ENCODE data around the gene DUSP3.
"Not testable (repeated sequence)": the region's sequence is repeated elsewhere in the genome, so short reads cannot be mapped to it uniquely, and the experiment has no call there.

The DUSP3 gene

GRCh38 chr17:43800736-43801135, 22.0 kb upstream of the DUSP3 start:
- no peak for DNase-seq

GRCh38 chr17:43799047-43799446, 20.3 kb upstream of the DUSP3 start:
- DNase-seq, result no peak

- DNase-seq, result not testable (repeated sequence)
Measured at GRCh38 chr17:43798024-43798423, 19.2 kb upstream of the DUSP3 start.

- not testable (repeated sequence) for DNase-seq
Measured at GRCh38 chr17:43792668-43793067, 13.9 kb upstream of the DUSP3 start.

GRCh38 chr17:43791589-43791988, 12.8 kb upstream of the DUSP3 start:
- DNase-seq, result no peak

- DNase-seq, result no peak
Measured at GRCh38 chr17:43790311-43790940, 11.6 kb upstream of the DUSP3 start.

GRCh38 chr17:43789482-43789881, 10.7 kb upstream of the DUSP3 start:
- no peak for DNase-seq

GRCh38 chr17:43788540-43788939, 9.8 kb upstream of the DUSP3 start:
- no peak for DNase-seq

- DNase-seq, result no peak
Measured at GRCh38 chr17:43787728-43788127, 9.0 kb upstream of the DUSP3 start.

GRCh38 chr17:43784628-43785101, 5.9 kb upstream of the DUSP3 start:
- DNase-seq, result no peak

- DNase-seq, result no peak
Measured at GRCh38 chr17:43784068-43784467, 5.3 kb upstream of the DUSP3 start.

- no peak for DNase-seq
Measured at GRCh38 chr17:43782913-43783680, 4.3 kb upstream of the DUSP3 start.

- no peak for DNase-seq
Measured at GRCh38 chr17:43780135-43780534, 1.4 kb upstream of the DUSP3 start, which contains the start of gene CFAP97D1. Gene CFAP97D1, plus strand, starts transcription at chr17:43780435. Its CDS starts 28 bp downstream, at chr17:43780463.

- no peak for DNase-seq
Measured at GRCh38 chr17:43779145-43780125, 658 bp upstream of the DUSP3 start.

- DNase-seq, result no peak
Measured at GRCh38 chr17:43774304-43775250, 4.2 kb downstream of the DUSP3 start.

- no peak for DNase-seq
Measured at GRCh38 chr17:43772877-43773648, 5.7 kb downstream of the DUSP3 start.

GRCh38 chr17:43771463-43771862, 7.3 kb downstream of the DUSP3 start:
- DNase-seq, result no peak

- DNase-seq, result no peak
Measured at GRCh38 chr17:43770957-43771356, 7.8 kb downstream of the DUSP3 start.

GRCh38 chr17:43769859-43770258, 8.9 kb downstream of the DUSP3 start:
- DNase-seq, result no peak

GRCh38 chr17:43769426-43769825, 9.4 kb downstream of the DUSP3 start:
- DNase-seq, result no peak

- DNase-seq, result no peak
Measured at GRCh38 chr17:43768943-43769342, 9.8 kb downstream of the DUSP3 start.

All from CD4-positive, alpha-beta T cell treated with Interleukin-17A for 4 hours (primary cell).